Measurements from ENCODE around the gene OR2A5. TPM values are rescaled to one million over a fixed set of nuclear protein-coding genes. Genes with fewer than 3 reads are reported as not detected.
"Not testable (repeated sequence)": the region's sequence is repeated elsewhere in the genome, so short reads cannot be mapped to it uniquely, and the experiment has no call there.

The OR2A5 gene, protein sequence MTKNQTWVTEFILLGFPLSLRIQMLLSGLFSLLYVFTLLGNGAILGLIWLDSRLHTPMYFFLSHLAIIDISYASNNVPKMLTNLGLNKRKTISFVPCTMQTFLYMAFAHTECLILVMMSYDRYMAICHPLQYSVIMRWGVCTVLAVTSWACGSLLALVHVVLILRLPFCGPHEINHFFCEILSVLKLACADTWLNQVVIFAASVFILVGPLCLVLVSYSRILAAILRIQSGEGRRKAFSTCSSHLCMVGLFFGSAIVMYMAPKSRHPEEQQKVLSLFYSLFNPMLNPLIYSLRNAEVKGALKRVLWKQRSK
- total RNA-seq = not detected

DNA sequence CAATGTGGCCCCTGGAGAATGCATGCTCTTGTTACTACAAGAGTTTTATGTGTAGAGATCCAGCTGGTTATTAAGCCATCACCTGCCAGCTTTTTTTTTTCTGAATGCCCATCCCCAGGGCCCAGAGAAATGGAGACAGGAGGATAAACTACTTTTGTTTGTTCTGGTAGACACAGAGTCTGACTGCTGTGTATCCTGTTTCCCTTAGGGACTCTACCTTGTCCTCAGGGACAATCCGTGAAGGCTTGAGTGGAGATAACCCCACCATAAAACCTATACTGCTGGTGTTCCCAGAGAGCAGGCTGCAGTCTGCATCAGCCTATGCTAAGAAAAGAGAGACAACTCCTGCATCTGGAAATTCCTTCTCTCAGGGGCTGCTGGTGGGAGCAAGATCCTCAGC lies at the start of gene OR2A5:
TSS of gene OR2A5 (plus strand) at position 301 of the 400 bp plus-strand sequence. CDS start 1,454 bp downstream, outside the sequence.
- FAIRE-seq = no peak
- no peak for DNase-seq (ENCODE audit: low spot score in 2 of 2)

DNA sequence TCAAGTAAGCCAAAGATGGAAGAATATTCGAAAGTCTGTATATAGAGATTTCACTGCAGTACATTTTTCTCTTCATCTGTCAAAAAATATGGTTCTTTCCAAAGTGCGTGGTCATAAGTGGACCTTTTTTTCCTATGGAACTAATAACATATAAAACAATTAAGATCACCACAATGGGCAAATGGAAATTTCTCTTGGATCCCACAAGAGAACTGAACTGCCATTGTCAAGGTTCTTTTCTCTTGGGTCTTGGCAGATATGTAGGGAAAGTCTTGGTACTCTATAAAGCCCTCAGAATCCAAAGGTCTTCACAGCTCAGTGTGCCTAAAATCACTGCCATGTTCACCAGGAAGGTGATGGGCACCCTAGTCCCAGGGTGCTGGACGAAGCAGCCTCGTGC lies 48.7 kb upstream of the OR2A5 start, which contains the start of gene OR6B1:
TSS of gene OR6B1 (plus strand) at position 301 of the 400 bp plus-strand sequence. CDS start 3,677 bp downstream, outside the sequence.
- no peak for FAIRE-seq

DNA sequence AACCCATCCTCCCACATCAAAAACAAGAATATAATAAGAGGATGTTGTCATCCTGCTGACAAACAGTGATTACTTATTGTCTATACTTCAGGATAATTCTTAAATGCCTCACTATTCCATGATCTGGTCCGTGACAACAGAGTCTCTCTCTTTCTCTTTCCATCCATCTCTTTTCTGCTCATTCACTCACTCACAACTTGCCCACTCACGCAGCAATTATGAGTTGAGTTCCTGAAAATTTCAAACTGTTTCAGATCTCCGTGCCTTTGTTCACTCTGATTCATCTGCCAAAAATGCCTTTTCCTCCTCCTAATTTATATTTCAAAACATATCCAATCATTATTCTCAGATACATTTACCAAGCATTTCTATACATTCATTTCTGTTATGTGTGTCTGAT lies 47.2 kb upstream of the OR2A5 start:
- FAIRE-seq = no peak
- no peak for DNase-seq (ENCODE audit: low spot score in 2 of 2)

More for the DNA sequence above, 48.7 kb upstream of the OR2A5 start, which contains the start of gene OR6B1:
- no peak for DNase-seq (ENCODE audit: low spot score in 2 of 2)

DNA sequence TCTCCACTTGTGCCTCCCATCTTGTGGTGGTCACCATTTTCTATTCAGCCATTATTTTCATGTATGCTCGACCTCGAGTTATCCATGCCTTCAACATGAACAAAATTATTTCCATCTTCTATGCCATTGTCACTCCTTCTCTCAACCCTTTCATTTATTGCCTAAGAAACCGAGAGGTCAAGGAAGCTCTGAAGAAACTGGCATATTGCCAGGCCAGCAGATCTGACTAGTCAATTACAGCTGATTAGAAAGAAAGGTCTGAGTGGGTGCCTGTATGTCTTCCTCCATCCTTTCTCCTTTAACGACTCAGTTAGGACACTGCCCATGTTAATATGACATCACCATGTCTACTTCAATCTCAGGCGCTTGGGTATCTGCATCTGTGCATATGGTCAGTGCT lies 44.0 kb upstream of the OR2A5 start:
- FAIRE-seq = no peak
- DNase-seq (ENCODE audit: low spot score in 2 of 2) = no peak

DNA sequence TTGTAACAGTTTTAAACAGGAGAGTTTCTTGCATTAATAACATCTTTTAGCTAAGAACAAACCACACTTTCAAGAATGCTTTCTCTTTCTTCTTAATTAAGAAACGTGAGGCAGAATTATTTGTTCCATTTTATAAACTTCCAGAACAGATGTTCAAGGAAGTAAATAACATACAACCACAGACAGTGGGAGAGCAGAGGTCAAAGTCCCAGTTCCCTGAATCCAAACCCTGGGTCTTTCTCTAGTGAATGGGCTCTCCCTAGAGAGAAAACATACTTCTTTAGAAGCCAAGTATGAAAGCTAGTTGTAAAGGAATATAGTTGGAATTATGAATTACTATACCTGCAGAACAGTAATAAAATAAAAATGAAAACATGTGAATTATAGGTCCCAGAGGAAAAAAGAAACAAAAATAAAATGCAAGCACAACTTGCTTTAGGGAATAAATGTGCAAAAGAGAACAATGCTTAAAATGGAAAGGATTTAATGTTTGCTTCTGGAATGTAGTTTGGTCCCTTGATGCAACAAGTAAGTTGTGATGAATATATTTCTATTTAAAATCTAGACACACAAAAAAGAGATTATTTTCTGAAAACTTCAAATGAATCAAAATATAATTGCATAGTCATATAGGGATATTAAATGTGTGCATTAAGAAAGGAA lies 42.6 kb upstream of the OR2A5 start:
- DNase-seq (ENCODE audit: low spot score in 2 of 2) (no peak), FAIRE-seq (no peak)

DNA sequence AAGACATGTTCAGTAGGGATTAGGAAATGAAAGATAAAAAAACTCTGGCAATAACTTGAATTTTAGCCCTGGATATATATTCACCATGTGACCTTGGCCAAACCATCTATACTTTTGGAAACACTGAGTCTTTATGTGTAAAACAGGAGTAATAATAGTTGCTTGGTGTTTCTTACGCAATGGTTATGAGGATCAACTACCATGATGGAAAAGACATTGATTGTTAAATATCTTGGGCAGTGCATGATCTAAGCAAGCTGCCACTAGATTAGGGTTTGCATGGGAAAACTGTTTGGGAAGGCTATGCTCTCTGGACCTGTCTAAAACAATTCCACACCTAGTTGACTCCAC lies 42.1 kb upstream of the OR2A5 start:
- no peak for DNase-seq (ENCODE audit: low spot score in 2 of 2)
- FAIRE-seq = no peak

DNA sequence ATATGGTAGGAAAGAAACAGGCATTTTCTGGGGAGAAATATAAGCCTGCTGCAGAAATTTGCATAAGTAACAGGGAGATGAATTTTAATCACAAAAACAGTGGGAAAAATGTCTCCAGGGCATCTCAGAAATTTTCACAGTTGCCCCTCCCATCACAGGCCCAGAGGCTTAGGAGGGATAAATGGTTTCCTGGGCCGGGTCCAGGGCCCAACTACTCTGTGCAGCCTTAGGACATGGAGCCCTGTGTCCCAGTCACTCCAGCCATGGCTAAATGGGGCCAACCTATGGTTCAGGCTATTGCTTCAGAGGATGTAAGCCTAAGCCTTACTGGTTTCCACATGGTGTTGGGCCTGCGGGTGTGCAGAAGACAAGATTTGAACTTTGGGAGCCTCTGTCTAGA lies 39.4 kb upstream of the OR2A5 start:
- FAIRE-seq (no peak), DNase-seq (ENCODE audit: low spot score in 2 of 2) (no peak)

DNA sequence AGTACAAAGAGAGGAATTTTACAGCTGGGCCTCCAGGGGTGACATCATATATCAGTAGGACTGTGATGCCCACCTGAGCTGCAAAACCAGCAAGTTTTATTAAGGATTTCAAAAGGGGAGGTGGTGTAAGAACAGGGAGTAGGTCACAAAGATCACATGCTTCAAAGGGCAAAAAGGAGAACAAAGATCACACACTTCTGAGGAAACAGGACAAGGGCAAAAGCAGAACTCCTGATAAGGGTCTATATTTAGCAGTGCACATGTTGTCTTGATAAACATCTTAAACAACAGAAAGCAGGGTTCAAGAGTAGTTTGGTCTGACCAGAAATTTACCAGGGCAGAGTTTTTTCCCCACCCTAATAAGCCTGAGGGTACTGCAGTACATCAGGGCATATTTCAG lies 38.7 kb upstream of the OR2A5 start:
- not testable (repeated sequence) for FAIRE-seq; DNase-seq (ENCODE audit: low spot score in 2 of 2)

DNA sequence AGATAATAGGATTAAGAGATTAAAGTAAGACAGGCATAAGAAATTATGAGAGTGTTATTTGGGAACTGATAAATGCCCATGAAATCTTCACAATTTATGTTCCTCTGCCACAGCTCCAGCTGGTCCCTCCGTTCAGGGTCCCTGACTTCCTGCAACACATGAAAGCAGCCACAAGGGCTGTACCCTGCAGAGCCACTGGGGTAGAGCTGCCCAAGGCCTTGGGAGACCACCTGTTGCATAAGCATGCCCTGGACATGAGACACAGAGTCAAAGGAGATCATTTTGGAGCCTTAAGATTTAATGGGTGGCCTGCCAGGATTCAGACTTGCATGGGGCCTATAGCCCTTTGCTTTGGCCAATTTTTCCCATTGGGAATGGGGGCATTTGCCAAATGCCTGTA lies 37.9 kb upstream of the OR2A5 start:
- not testable (repeated sequence) for FAIRE-seq; DNase-seq (ENCODE audit: low spot score in 2 of 2)

DNA sequence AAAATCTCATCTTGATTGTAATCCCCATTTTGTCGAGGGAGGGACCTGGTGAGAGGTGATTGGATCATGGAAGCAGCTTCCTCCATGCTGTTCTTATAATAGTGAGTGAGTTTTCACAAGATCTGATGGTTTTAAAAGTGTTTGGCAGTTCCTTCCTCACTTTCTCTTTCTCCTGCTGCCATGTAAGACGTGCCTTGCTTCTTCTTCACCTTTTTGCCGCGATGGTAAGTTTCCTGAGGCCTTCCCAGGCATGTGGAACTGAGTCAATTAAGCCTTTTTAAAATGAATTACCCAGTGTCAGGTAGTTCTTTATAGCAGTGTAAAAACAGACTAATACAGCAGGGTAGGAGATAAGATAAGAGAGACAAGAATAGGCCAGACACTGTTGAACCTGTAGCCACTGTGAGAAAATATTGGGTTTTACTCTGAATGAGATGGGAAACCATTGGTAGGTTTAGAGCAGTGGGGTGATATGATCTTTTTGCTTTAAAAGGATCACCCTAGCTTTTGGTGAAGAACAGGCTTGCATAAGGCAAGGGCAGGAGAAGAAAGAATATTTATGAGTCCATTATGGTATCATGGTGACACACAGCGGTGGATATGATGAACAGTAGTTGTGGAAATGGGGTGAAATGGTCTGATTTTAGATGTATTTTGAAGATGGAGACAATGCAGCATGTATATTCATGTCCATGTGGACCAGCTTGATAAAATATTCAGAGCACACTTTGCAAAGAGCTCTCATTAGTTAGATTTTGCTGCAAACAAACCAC lies 37.1 kb upstream of the OR2A5 start:
- FAIRE-seq = no peak
- no peak for DNase-seq (ENCODE audit: low spot score in 2 of 2)

DNA sequence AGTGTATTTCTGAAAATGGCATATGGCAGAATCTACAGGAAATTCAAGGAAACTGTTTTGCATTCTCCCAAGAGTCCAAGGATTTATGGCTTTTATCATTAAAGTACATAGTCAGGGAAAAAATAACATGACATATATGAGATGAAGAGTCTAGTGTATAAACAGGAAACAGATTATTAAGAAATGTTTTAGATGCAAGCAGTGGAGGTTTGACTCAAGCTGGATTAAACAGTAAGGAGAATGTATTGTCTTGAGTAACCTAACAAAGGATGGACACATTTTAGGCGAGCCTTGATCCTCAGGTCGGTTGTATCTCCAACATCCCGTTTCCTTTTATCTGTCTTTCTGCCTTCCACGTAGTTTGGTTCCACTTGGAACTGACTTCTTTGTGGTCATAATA lies 30.7 kb upstream of the OR2A5 start:
- FAIRE-seq = no peak
- no peak for DNase-seq (ENCODE audit: low spot score in 2 of 2)

DNA sequence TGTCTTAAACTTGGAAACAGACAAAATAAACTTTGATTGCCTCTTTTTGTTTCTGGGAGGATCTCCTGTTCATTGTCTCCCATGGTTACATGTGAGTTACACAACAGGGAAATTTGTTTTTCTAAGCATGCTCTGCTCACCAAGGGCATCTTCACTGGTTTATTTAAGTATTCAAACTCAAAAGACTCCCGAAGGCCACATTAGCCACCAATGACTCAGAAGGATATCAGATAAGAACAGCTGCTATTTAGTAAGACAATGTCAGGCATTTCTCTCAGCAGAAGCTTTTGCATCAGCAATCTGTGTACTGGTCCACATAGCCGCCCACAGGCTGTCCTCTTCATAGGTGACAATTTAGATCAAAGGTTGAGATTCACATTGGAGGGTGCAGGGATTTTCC lies 29.3 kb upstream of the OR2A5 start:
- no peak for FAIRE-seq
- DNase-seq (ENCODE audit: low spot score in 2 of 2) = peak in 1 of 2 donors; percentile 4

DNA sequence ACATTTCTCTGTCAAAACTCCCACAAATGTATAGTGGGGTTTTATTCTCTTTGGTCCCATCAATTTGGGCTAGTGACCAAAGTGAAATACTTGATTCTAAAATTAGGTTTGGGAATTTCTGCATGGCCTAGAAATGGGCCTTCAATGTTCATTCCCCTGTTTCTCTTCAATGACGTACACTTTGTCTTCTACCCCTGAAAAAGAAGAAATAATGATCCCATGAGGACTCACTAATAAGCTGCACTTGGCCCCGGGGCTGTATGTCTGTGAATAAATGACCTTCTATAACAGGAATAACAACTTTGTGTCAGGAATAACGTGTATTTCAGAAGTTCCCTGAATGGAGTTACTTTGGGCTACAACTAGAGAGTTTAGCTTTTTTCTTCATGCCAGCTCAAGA lies 28.4 kb upstream of the OR2A5 start:
- no peak for DNase-seq (ENCODE audit: low spot score in 2 of 2)
- FAIRE-seq = no peak

DNA sequence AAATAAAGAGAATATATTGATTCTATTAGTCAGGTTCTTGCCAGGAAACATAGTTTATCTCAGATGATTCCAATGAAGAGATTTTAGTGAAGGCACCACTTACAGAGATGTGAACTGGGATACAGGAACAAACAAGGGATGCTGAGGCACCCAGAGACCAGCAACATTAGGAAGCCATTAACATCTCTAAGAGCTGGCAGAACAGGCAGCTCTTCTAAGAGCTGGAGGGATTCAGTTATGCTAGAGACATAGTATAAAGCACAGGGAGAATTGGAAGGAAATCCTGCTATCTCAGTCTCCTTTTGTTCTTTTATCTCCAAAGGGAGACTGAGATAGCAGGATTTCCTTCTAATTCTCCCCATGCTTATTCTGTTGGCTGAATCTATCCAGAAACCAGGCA lies 26.6 kb upstream of the OR2A5 start:
- no peak for DNase-seq (ENCODE audit: low spot score in 2 of 2)
- FAIRE-seq = no peak

DNA sequence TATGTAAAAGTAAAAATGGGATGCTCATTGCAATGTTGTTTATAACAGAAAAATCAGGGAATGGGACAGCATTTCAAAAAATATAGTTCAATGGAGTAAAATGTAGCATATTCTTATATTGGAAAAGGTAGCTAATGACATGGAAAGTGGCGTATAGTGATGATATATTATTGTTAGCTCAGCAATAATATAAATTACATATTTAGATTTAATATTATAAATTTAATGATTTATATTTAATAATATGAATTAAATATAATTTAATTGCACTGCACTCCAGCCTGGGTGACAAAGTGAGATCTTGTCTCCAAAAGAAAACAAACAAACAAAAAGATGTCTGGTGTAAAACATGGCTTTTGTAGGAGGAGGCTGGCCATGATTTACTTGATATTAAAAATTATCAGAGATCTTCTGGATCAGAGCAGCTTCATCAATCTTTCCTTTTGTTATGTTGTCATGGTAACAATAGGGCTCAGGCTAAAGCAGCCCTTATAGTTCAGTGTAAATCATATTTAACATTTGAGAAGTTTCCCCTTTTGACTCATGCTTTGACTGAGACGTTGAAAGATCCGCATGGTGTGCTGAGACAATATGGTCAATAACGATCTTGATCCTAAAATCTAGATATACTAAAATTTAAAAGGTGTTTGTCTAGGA lies 25.4 kb upstream of the OR2A5 start:
- FAIRE-seq = no peak

DNA sequence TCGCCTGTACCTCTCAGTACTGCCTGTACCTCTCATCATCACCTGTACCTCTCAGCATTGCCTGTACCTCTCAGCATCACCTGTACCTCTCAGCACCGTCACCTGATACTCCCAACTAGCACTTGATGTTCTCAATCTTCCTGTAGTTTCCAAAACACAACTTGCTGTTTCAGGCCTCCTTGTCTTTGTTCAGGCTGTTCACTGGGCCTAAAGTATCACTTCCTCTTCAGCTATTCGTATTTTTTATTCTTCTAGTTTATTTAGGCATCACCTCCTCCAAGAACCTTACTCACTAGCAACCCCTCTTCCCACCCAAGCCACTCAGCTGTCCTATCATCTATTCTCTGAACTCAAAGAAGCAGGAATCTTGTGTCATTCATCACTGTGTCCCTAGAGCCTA lies 24.5 kb upstream of the OR2A5 start:
- DNase-seq (ENCODE audit: low spot score in 2 of 2) = no peak
- no peak for FAIRE-seq

More for the DNA sequence above, 25.4 kb upstream of the OR2A5 start:
- no peak for DNase-seq (ENCODE audit: low spot score in 2 of 2)

DNA sequence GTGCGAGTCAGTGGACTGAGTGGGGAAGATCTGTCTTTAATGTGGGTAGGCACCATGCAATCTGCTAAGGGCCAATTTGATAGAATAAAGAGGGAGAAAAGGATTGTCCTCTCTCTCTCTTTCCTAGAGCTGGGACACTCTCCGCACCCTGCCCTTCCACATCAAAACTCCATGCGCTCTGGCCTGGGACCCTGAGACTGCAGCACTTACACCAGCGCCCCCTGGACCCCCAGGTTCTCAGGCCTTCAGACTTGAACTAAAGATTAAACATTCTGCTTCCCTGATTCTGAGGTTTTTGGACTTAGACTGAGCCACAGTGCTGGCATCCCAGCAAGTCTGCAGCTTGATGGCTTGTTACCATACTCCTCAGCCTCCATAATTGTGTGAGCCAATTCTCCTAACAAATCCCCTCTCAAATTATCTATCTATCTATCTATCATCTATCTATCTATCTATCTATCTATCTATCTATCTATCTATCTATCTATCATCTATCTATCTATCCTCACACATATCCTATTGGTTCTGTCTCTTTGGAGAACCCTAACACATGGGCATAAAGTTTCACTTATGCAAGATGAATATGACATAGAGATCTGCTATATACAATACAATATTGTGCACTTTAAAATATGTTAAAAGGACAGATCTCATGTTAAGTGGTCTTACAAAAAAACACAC lies 22.4 kb upstream of the OR2A5 start:
- DNase-seq (ENCODE audit: low spot score in 2 of 2) (no peak), FAIRE-seq (no peak)

DNA sequence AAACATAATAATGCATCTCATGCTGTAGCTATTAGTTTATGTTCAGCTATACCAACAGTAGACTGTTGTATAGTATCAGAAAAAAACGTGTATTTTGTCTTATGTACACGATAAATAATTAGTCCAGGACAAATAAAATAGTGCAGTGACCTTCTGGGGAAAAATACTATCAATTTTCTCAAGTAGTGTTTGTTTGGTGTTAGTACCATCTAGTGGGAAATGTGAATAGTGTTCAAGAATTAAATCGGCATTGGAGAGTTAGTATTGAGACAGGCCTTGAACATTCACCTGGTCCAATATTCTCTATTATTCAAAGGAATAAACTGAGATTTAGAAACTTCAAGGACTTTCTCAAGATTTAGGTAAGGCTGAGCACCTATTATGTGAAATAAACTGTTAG lies 21.7 kb upstream of the OR2A5 start:
- DNase-seq (ENCODE audit: low spot score in 2 of 2) (peak in 1 of 2 donors; percentile 10), FAIRE-seq (peak; percentile 89)

DNA sequence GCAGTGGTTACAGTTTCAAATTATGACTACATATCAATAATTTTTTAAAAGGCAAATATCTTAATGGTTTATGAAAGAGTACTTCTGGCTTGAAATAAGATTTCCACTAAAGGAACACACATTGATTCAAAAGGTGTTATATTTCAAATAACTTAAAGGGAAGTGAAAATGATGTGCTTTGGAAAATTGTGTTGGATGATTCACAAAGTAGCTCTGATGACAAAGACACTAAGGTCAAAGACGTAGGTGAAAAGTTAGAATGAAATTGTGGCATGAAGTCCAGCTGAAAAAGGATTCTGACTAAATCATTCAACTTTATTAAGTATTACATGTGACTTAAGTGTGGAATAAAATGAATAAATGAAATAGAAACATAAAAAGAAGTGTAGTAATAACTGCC lies 20.8 kb upstream of the OR2A5 start:
- DNase-seq (ENCODE audit: low spot score in 2 of 2) = no peak
- no peak for FAIRE-seq

DNA sequence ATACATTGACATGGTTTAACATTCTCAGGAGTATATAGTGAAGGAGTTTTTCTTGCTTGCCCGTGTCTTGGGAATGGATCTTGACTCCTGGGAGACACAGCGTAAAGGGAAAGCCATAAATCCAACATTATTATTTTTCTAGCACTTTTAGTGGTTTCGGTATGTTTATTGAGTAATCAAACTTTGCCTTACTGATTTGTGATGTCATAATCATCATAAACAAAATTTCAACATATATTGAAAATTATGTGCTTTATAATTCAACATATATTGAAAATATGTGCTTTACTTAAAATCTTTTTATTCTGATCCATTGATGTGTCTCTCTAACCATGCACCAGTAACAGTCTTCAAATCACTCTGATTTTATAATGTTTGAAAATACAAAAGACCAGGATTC lies 20.2 kb upstream of the OR2A5 start:
- FAIRE-seq (no peak), DNase-seq (ENCODE audit: low spot score in 2 of 2) (no peak)
